ENCODE results near the gene PLEKHJ1. TPM values are rescaled to one million over a fixed set of nuclear protein-coding genes. Genes with fewer than 3 reads are reported as not detected.
A peak's percentile ranks its signal among the peaks of the same experiment; 100 is the strongest.

PLEKHJ1 gene
- total and polyA plus RNA-seq, 2 of the 8 experiments (the other 6 are each of a cell fraction or from before 2014, with no cell fraction given) = 135 to 187 TPM

- TF ChIP-seq EP300 (IDR thresholded peaks at IDR 0.05; ENCODE audit: borderline replicate concordance in 1 of 2, low read depth in 2 of 2, low read length in 2 of 2) (no peak), KDM1A (IDR thresholded peaks at IDR 0.05; ENCODE audit: borderline replicate concordance, low read length) (peak; percentile 89; the same call in 1 of the 2 replicates), HDAC2 (IDR thresholded peaks at IDR 0.05; ENCODE audit: borderline replicate concordance in 1 of 2, low read depth in 2 of 2, low read length in 2 of 2) (peak in 1 of 2 experiments; percentile 59; a peak in 1 of 4 replicates)
Observed at GRCh38 chr19:2237051-2237868, 1.1 kb upstream of the PLEKHJ1 start (continued).
